Vagina (tissue), 2 donors: ENCODE measurements around the gene CIDEB. TPM values are rescaled to one million over a fixed set of nuclear protein-coding genes. Genes with fewer than 3 reads are reported as not detected.

Source experiments
- DNase-seq, 2 donors: peaks; one replicate each; pipeline ENCODE4 v3.0.0-alpha.2; 2017; ENCODE audit errors: extremely low spot score in 2 of 2
- H3K27ac ChIP-seq: fragments of 200-600 bp; sonication (generic); one replicate; pipeline ENCODE4 v1.5.1; 2019
- H3K27me3 ChIP-seq: fragments of 200-600 bp; sonication (generic); one replicate; pipeline ENCODE4 v1.5.1; 2019
- H3K36me3 ChIP-seq, 2 donors: fragments of 200-600 bp; sonication (generic); one replicate each; pipeline ENCODE4 v1.5.1; 2017 to 2019
- H3K4me1 ChIP-seq: fragments of 200-600 bp; sonication (generic); one replicate; pipeline ENCODE4 v1.5.1; 2019
- H3K4me3 ChIP-seq, 2 donors: fragments of 200-600 bp; sonication (generic); 1 replicate in 1 of 2; 2 replicates in 1 of 2; pipeline ENCODE4 v1.5.1; 2016 to 2019
- H3K9me3 ChIP-seq: fragments of 200-600 bp; sonication (generic); one replicate; pipeline ENCODE4 v1.5.1; 2019
- POLR2A ChIP-seq, 2 donors: fragments of 450-650 bp; IDR thresholded peaks; one replicate each; pipeline ENCODE4 v1.6.1; 2017; ENCODE audit warnings: antibody characterized with exemption in 2 of 2, mild to moderate bottlenecking in 2 of 2, moderate library complexity in 2 of 2
- POLR2AphosphoS5 ChIP-seq, 2 donors: sonication (generic); formaldehyde crosslinking; IDR thresholded peaks; one replicate each; pipeline ENCODE4 v1.9.0; 2017; ENCODE audit warnings: antibody characterized with exemption in 2 of 2, mild to moderate bottlenecking in 2 of 2, low read depth in 1 of 2; ENCODE audit not compliant: insufficient read depth in 1 of 2
- intact Hi-C: fragments of 100-400 bp; cut with DNase I; formaldehyde crosslinking; loops from one replicate; pipeline ENCODE4 v1.15.1; 2023
- total RNA-seq: library from RNA; depleted of rRNA; stranded (reverse); fragments of >200 nt; gene quantifications from one replicate; pipeline ENCODE4 v1.2.3, GENCODE V29; 2016
- TF ChIP-seq, protein P1 (sequence below), 3 experiments: fragments of 450-650 bp in 2 of 3; fragments of 200-600 bp in 1 of 3; sonication (generic) in 1 of 3; IDR thresholded peaks; one replicate each; pipeline ENCODE4 v1.5.1; 2017 to 2019; ENCODE audit warnings: antibody characterized with exemption in 3 of 3, mild to moderate bottlenecking in 2 of 3, moderate library complexity in 2 of 3

Gene CIDEB
- total RNA-seq, 1 donor from 2014 or later: 16.0 TPM

DNA sequence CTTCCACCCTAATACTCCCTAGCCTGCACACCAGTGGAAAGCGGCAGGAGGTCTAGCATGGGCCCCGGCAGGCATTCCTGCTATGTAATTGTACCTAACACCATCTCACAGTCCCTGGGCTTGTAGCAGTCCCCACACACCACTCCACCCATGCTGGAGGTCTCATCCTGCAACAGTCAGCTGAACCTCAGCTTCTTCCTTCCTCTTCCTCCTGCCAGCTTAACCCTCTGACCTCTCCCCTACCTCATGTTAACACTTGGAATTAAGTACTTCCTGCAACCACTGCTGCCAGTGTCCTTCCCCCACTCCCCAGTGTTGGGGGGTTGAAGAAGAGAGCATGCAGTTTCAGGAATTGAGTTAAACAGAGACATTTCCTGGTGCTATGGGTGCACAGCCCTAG lies 19.5 kb upstream of the CIDEB start:
- intact Hi-C loops: no loop called here
- DNase-seq: no peak
- TF ChIP-seq, protein P1, sequence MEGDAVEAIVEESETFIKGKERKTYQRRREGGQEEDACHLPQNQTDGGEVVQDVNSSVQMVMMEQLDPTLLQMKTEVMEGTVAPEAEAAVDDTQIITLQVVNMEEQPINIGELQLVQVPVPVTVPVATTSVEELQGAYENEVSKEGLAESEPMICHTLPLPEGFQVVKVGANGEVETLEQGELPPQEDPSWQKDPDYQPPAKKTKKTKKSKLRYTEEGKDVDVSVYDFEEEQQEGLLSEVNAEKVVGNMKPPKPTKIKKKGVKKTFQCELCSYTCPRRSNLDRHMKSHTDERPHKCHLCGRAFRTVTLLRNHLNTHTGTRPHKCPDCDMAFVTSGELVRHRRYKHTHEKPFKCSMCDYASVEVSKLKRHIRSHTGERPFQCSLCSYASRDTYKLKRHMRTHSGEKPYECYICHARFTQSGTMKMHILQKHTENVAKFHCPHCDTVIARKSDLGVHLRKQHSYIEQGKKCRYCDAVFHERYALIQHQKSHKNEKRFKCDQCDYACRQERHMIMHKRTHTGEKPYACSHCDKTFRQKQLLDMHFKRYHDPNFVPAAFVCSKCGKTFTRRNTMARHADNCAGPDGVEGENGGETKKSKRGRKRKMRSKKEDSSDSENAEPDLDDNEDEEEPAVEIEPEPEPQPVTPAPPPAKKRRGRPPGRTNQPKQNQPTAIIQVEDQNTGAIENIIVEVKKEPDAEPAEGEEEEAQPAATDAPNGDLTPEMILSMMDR (IDR thresholded peaks at IDR 0.05): no peak
- TF ChIP-seq POLR2A (IDR thresholded peaks at IDR 0.05): no peak
- TF ChIP-seq POLR2AphosphoS5 (IDR thresholded peaks at IDR 0.05; ENCODE audit: insufficient read depth in 1 of 2, low read depth in 1 of 2): no peak
- H3K36me3 ChIP-seq: no peaks in the 10 kb centered on the region
- no peaks in the 10 kb centered on the region for H3K27me3 ChIP-seq
- peaks cover 9% of the 10 kb centered on the region for H3K4me1 ChIP-seq
- no peaks in the 10 kb centered on the region for H3K9me3 ChIP-seq
- H3K4me3 ChIP-seq: no peak overlapping the region
- H3K27ac ChIP-seq: no peak overlapping the region

DNA sequence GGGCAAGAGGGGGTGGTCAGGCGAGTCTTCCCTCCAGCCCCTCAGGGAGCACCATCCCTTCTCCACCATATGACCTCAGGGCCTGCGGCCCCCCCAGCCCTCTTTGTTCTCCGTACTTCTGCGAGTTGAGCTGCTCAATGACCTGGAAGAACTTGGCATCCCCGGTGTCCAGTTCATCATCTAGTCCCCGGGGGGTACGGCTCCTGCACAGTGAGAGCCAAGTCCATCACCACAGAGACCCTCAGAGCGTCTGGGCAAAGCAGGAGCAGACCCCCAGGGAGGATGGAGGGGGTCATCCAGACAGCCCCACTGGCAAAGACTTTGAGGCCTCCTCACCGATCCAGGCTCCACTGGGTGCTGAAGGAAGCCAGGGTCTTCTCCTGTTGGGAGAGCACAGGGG lies 18.2 kb upstream of the CIDEB start:
- H3K4me3 ChIP-seq: no peak overlapping the region
- TF ChIP-seq POLR2AphosphoS5 (IDR thresholded peaks at IDR 0.05; ENCODE audit: insufficient read depth in 1 of 2, low read depth in 1 of 2) (no peak), POLR2A (IDR thresholded peaks at IDR 0.05) (no peak)
- TF ChIP-seq, protein P1 (IDR thresholded peaks at IDR 0.05): no peak
- no peaks in the 10 kb centered on the region for H3K4me1 ChIP-seq
- intact Hi-C loops: no loop called here
- no peaks in the 10 kb centered on the region for H3K36me3 ChIP-seq
- no peak for DNase-seq
- no peak overlapping the region for H3K27ac ChIP-seq
- H3K9me3 ChIP-seq: no peaks in the 10 kb centered on the region
- no peaks in the 10 kb centered on the region for H3K27me3 ChIP-seq

DNA sequence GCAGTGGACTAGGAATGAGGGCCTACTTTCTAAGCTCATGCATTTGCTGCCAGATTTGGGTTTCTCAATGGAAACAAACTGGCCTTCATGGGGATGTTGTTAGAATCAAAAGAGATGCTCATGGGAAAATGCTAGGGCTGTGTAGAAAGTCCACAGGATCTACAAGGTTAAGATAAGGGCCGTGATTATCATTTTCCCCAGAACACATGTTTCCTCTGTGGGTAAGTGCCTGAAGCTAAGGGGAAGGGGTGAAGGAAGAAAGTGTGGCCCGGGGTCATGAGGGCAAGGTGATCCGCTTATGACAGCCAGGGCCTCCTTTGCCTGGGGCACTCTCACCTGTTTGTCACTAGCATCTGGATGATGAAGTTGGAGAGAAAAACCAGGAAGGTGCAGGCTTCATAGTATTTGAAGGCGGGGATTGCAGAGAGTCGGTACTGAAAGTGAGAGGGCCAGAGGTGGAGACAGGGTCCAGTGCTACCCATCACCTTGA lies 17.3 kb upstream of the CIDEB start:
- H3K4me3 ChIP-seq: no peak overlapping the region
- intact Hi-C loops: no loop called here
- no peak for DNase-seq
- TF ChIP-seq POLR2A (IDR thresholded peaks at IDR 0.05) (no peak), POLR2AphosphoS5 (IDR thresholded peaks at IDR 0.05; ENCODE audit: insufficient read depth in 1 of 2, low read depth in 1 of 2) (no peak)
- TF ChIP-seq, protein P1 (IDR thresholded peaks at IDR 0.05): no peak
- no peaks in the 10 kb centered on the region for H3K36me3 ChIP-seq
- H3K27ac ChIP-seq: no peak overlapping the region
- H3K27me3 ChIP-seq: no peaks in the 10 kb centered on the region
- no peaks in the 10 kb centered on the region for H3K9me3 ChIP-seq
- no peaks in the 10 kb centered on the region for H3K4me1 ChIP-seq

DNA sequence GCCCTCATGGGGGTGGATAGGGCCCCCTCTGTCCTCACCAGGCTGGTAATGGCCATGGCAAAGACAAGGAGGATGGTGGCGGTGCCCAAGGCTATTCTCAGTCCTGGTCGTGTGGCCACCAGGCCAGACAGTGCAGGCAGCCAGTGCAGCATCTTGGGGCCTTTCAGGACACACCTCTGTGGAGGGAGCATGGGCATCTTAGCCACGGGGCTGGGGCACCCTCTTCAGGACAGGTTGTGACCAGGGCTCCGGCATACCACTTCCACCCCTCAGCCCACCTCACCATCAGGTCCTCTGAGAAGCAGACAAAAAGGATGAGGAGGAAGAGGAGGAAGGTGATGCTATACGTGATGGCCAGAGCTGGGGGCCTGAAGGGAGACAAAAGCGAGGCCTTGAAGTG lies 16.2 kb upstream of the CIDEB start:
- no peak overlapping the region for H3K4me3 ChIP-seq
- H3K9me3 ChIP-seq: no peaks in the 10 kb centered on the region
- DNase-seq: no peak
- no peaks in the 10 kb centered on the region for H3K27me3 ChIP-seq
- no peak overlapping the region for H3K27ac ChIP-seq
- intact Hi-C loops: no loop called here
- H3K4me1 ChIP-seq: no peaks in the 10 kb centered on the region
- H3K36me3 ChIP-seq: no peaks in the 10 kb centered on the region
- TF ChIP-seq POLR2AphosphoS5 (IDR thresholded peaks at IDR 0.05; ENCODE audit: insufficient read depth in 1 of 2, low read depth in 1 of 2) (no peak), POLR2A (IDR thresholded peaks at IDR 0.05) (no peak)
- TF ChIP-seq, protein P1 (IDR thresholded peaks at IDR 0.05): no peak

DNA sequence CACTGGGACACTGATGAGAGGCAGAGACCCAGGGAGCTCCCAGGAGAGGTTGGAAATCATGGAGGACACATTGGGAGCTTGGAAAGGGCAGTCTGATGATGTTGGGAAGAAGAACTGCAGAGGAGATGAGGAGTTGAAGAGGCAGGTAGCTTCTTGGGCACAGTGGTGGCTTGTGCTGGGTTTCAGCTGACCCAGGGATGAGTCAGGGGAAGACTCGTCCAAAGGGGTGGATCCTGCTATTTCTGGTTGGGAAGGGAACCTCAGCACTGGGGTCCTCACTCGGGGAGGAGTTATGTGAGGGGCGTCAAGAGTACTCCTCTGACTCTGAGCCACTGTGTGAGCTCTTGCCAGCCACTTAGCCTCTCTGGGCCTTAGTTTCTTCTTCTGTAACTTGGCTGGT lies 15.6 kb upstream of the CIDEB start:
- no peak overlapping the region for H3K27ac ChIP-seq
- H3K27me3 ChIP-seq: no peaks in the 10 kb centered on the region
- no peak overlapping the region for H3K4me3 ChIP-seq
- no peaks in the 10 kb centered on the region for H3K9me3 ChIP-seq
- TF ChIP-seq POLR2AphosphoS5 (IDR thresholded peaks at IDR 0.05; ENCODE audit: insufficient read depth in 1 of 2, low read depth in 1 of 2) (no peak), POLR2A (IDR thresholded peaks at IDR 0.05) (no peak)
- TF ChIP-seq, protein P1 (IDR thresholded peaks at IDR 0.05): no peak
- H3K36me3 ChIP-seq: no peaks in the 10 kb centered on the region
- no peak for DNase-seq
- intact Hi-C loops: no loop called here
- H3K4me1 ChIP-seq: no peaks in the 10 kb centered on the region
